GM13977 (cell line): ENCODE measurements around the gene DHCR24.

Experiments
- DNase-seq: peaks from one replicate; pipeline ENCODE4 v3.0.0; 2012; ENCODE audit warnings: low spot score
- CTCF ChIP-seq: IDR thresholded peaks from 2 replicates; pipeline ENCODE4 v1.5.1; 2012; ENCODE audit warnings: mild to moderate bottlenecking, control low read depth; ENCODE audit not compliant: insufficient read depth; ENCODE audit errors: extremely low read depth, missing control alignments
- in situ Hi-C: fragments of 300-500 bp; cut with MboI; formaldehyde crosslinking; loops from one replicate; pipeline ENCODE4 v1.12.0; 2022; ENCODE audit warnings: low sequenced_read_pairs, low pct_unique_long_range_greater_than_20kb, mixed read lengths, inconsistent platforms; ENCODE audit not compliant: unreplicated experiment

Gene DHCR24

GRCh38 chr1:54871275-54872035 lies 15.5 kb downstream of the DHCR24 start:
- in situ Hi-C loops, result no loop called here
- TF ChIP-seq CTCF, result no peak
- DNase-seq, result no peak

- DNase-seq, result no peak
- TF ChIP-seq CTCF, result no peak
- in situ Hi-C loops, result no loop called here
Observed at GRCh38 chr1:54870869-54871268, 16.1 kb downstream of the DHCR24 start.

- DNase-seq, result no peak
- in situ Hi-C loops, result no loop called here
- TF ChIP-seq CTCF, result no peak
Observed at GRCh38 chr1:54869173-54869851, 17.7 kb downstream of the DHCR24 start.

GRCh38 chr1:54867717-54868057 lies 19.3 kb downstream of the DHCR24 start:
- DNase-seq, result no peak
- TF ChIP-seq CTCF, result no peak
- in situ Hi-C loops, result no loop called here

- in situ Hi-C loops, result no loop called here
- DNase-seq, result no peak
Observed at GRCh38 chr1:54866801-54867716, 19.9 kb downstream of the DHCR24 start.

More at GRCh38 chr1:54866801-54867716, 19.9 kb downstream of the DHCR24 start:
- no peak for TF ChIP-seq CTCF
